H1 (cell line): Measurements from ENCODE around the gene HERC5. TPM values are rescaled to one million over a fixed set of nuclear protein-coding genes. Genes with fewer than 3 reads are reported as not detected.

Source experiments
- CTCF ChIA-PET: fragments of 300-600 bp; sonication (Branson Sonifier 250); formaldehyde crosslinking; loops from one replicate; lab custom pipeline; 2021; ENCODE audit not compliant: partially characterized antibody; lab: Charles Lee
- POLR2A ChIA-PET: fragments of 300-600 bp; sonication (Branson Sonifier 250); formaldehyde crosslinking; loops from one replicate; lab custom pipeline; 2021; ENCODE audit warnings: inconsistent platforms; ENCODE audit not compliant: partially characterized antibody; lab: Charles Lee
- DNase-seq, 2 experiments: peaks; one replicate each; pipeline versions ENCODE4 v3.0.0 to v3.0.0-alpha.2; 2010 to 2022; ENCODE audit warnings: low spot score in 2 of 2, low read depth in 1 of 2, mixed read lengths in 1 of 2
- FAIRE-seq: peaks from 2 replicates; lab custom pipeline; 2011; peaks lifted over from hg19 to GRCh38; lab: Jason Lieb, UNC
- H2AFZ ChIP-seq: 2 replicates; pipeline ENCODE4 v1.8.1; 2012; ENCODE audit warnings: low read length, inconsistent platforms
- H2AK5ac ChIP-seq: 2 replicates; pipeline ENCODE4 v1.6.1; 2013; ENCODE audit warnings: low read depth, low read length
- H2BK120ac ChIP-seq: replicated peaks from 2 replicates; pipeline ENCODE3; 2013; ENCODE audit warnings: low read depth, low read length, inconsistent platforms
- H2BK12ac ChIP-seq: 2 replicates; pipeline ENCODE4 v1.6.1; 2013; ENCODE audit warnings: low read depth, low read length
- H2BK15ac ChIP-seq: 2 replicates; pipeline ENCODE4 v1.6.1; 2013; ENCODE audit warnings: low read length
- H2BK20ac ChIP-seq: 2 replicates; pipeline ENCODE4 v1.6.1; 2013; ENCODE audit warnings: low read length
- H2BK5ac ChIP-seq: 2 replicates; pipeline ENCODE4 v1.6.1; 2013; ENCODE audit warnings: low read depth, low read length
- H3K14ac ChIP-seq: 2 replicates; pipeline ENCODE4 v1.6.1; 2013; ENCODE audit warnings: inconsistent platforms; ENCODE audit not compliant: insufficient read length
- H3K18ac ChIP-seq: 2 replicates; pipeline ENCODE4 v1.6.1; 2013; ENCODE audit warnings: low read length; ENCODE audit errors: extremely low read depth
- H3K23ac ChIP-seq: 2 replicates; pipeline ENCODE4 v1.6.1; 2013; ENCODE audit warnings: inconsistent platforms; ENCODE audit not compliant: insufficient read length
- H3K23me2 ChIP-seq: 2 replicates; pipeline ENCODE4 v1.6.1; 2013; ENCODE audit warnings: low read depth, low read length
- H3K27ac ChIP-seq: 2 replicates; pipeline ENCODE4 v1.6.1; 2011; ENCODE audit warnings: low read depth, low read length, inconsistent platforms
- H3K27me3 ChIP-seq, 4 experiments: replicated peaks in 1 of 4; 1 replicate in 1 of 4; 2 replicates in 3 of 4; pipeline versions ENCODE4 v1.6.1 to v1.8.1; 2011 to 2013; ENCODE audit warnings: low read length in 3 of 4, mild to moderate bottlenecking in 3 of 4, inconsistent platforms in 2 of 4, mixed read lengths in 2 of 4, moderate library complexity in 1 of 4; ENCODE audit not compliant: control insufficient read depth in 3 of 4, insufficient read depth in 3 of 4; ENCODE audit errors: extremely low read depth in 1 of 4
- H3K36me3 ChIP-seq, 4 experiments: 2 replicates each; pipeline versions ENCODE4 v1.6.1 to v1.8.1; 2011 to 2013; ENCODE audit warnings: mild to moderate bottlenecking in 4 of 4, low read length in 3 of 4, moderate library complexity in 2 of 4, control low read depth in 1 of 4, inconsistent platforms in 1 of 4; ENCODE audit not compliant: insufficient read depth in 4 of 4, control insufficient read depth in 2 of 4
- H3K4ac ChIP-seq: replicated peaks from 2 replicates; pipeline ENCODE3; 2013; ENCODE audit warnings: low read length, low read depth, mixed read lengths, inconsistent platforms; ENCODE audit not compliant: insufficient read length
- H3K4me1 ChIP-seq, 4 experiments: replicated peaks in 1 of 4; 1 replicate in 1 of 4; 2 replicates in 3 of 4; pipeline versions ENCODE4 v1.6.1 to v1.8.1; 2011 to 2013; ENCODE audit warnings: low read length in 3 of 4, inconsistent platforms in 2 of 4, mixed read lengths in 1 of 4; ENCODE audit not compliant: insufficient read depth in 4 of 4, control insufficient read depth in 3 of 4
- H3K4me2 ChIP-seq, 2 experiments: 2 replicates each; pipeline versions ENCODE4 v1.6.1 to v1.8.1; 2011 to 2013; ENCODE audit warnings: low read depth in 2 of 2, low read length in 2 of 2, control low read depth in 1 of 2, inconsistent platforms in 1 of 2, mild to moderate bottlenecking in 1 of 2; ENCODE audit not compliant: insufficient read depth in 1 of 2
- H3K4me3 ChIP-seq, 4 experiments: fragments of 200-600, 300-600 bp in 1 of 4; sonication (generic), shearing (Covaris generic), sonication (Bioruptor Twin) in 1 of 4; 2 replicates each; pipeline versions ENCODE4 v1.5.1 to v1.8.1; 2011 to 2016; ENCODE audit warnings: low read length in 4 of 4, low read depth in 3 of 4, control low read depth in 2 of 4, inconsistent platforms in 2 of 4, mild to moderate bottlenecking in 2 of 4, mixed read lengths in 1 of 4, moderate library complexity in 1 of 4; ENCODE audit not compliant: insufficient read depth in 2 of 4; ENCODE audit errors: extremely low read depth in 1 of 4
- H3K56ac ChIP-seq: replicated peaks from 2 replicates; pipeline ENCODE3; 2013; ENCODE audit warnings: low read depth, mild to moderate bottlenecking, mixed read lengths, low read length, inconsistent platforms; ENCODE audit not compliant: insufficient read length
- H3K79me1 ChIP-seq: 2 replicates; pipeline ENCODE4 v1.6.1; 2013; ENCODE audit warnings: low read depth, low read length, control low read depth
- H3K79me2 ChIP-seq, 2 experiments: 2 replicates each; pipeline versions ENCODE4 v1.6.1 to v1.8.1; 2012 to 2013; ENCODE audit warnings: low read length in 2 of 2, mild to moderate bottlenecking in 2 of 2, inconsistent platforms in 1 of 2; ENCODE audit not compliant: insufficient read depth in 2 of 2, control insufficient read depth in 1 of 2
- H3K9ac ChIP-seq, 4 experiments: replicated peaks in 1 of 4; 1 replicate in 1 of 4; 2 replicates in 3 of 4; pipeline versions ENCODE4 v1.6.1 to v1.8.1; 2011 to 2013; ENCODE audit warnings: low read depth in 3 of 4, low read length in 3 of 4, control low read depth in 2 of 4, mild to moderate bottlenecking in 2 of 4, moderate library complexity in 2 of 4, inconsistent platforms in 1 of 4; ENCODE audit errors: extremely low read depth in 1 of 4
- H3K9me3 ChIP-seq, 2 experiments: 2 replicates each; pipeline versions ENCODE4 v1.6.1 to v1.8.1; 2012 to 2013; ENCODE audit warnings: mild to moderate bottlenecking in 2 of 2, moderate library complexity in 2 of 2, control low read depth in 1 of 2, inconsistent platforms in 1 of 2, low read depth in 1 of 2, low read length in 1 of 2, mixed read lengths in 1 of 2; ENCODE audit not compliant: insufficient read depth in 2 of 2
- H4K20me1 ChIP-seq, 2 experiments: replicated peaks in 1 of 2; 2 replicates each; pipeline versions ENCODE3 to v1.8.1; 2011 to 2013; ENCODE audit warnings: inconsistent platforms in 2 of 2, low read length in 2 of 2, mild to moderate bottlenecking in 1 of 2; ENCODE audit not compliant: insufficient read depth in 2 of 2, control insufficient read depth in 1 of 2
- H4K5ac ChIP-seq: 2 replicates; pipeline ENCODE4 v1.6.1; 2013; ENCODE audit warnings: low read length, low read depth, mixed read lengths, inconsistent platforms; ENCODE audit not compliant: insufficient read length
- H4K8ac ChIP-seq: 2 replicates; pipeline ENCODE4 v1.8.0; 2013; ENCODE audit warnings: mild to moderate bottlenecking, moderate library complexity, low read length, inconsistent platforms; ENCODE audit not compliant: insufficient read depth; ENCODE audit errors: extremely low read depth
- H4K91ac ChIP-seq: replicated peaks from 2 replicates; pipeline ENCODE3; 2013; ENCODE audit warnings: low read length, mixed read lengths, inconsistent platforms; ENCODE audit not compliant: insufficient read length
- ATF2 ChIP-seq: IDR thresholded peaks from 2 replicates; pipeline ENCODE4 v1.6.1; 2012; ENCODE audit warnings: low read length, inconsistent platforms
- BACH1 ChIP-seq: IDR thresholded peaks from 2 replicates; pipeline ENCODE4 v1.6.1; 2012; ENCODE audit warnings: low read length, improper control_type of control experiment
- CBX5 ChIP-seq: fragments of 300-800, 300-1000 bp; sonication (generic); IDR thresholded peaks from 2 replicates; pipeline ENCODE4 v1.7.1; 2016; ENCODE audit warnings: antibody characterized with exemption, low read length, low read depth
- EZH2 ChIP-seq: fragments of 200-600 bp; sonication (generic); IDR thresholded peaks from 2 replicates; pipeline ENCODE4 v1.7.1; 2012; ENCODE audit warnings: low read depth, mild to moderate bottlenecking, moderate library complexity, low read length, inconsistent platforms; ENCODE audit not compliant: severe bottlenecking
- HDAC6 ChIP-seq: IDR thresholded peaks from one replicate; pipeline ENCODE4 v1.7.1; 2012; ENCODE audit warnings: low read depth, mild to moderate bottlenecking, inconsistent platforms, low read length, moderate library complexity
- JUND ChIP-seq: IDR thresholded peaks from 2 replicates; pipeline ENCODE4 v1.6.1; 2011; ENCODE audit warnings: mild to moderate bottlenecking, improper control_type of control experiment, low read length
- KDM1A ChIP-seq: fragments of 200-600, 300-600 bp; sonication (generic); IDR thresholded peaks from 2 replicates; pipeline ENCODE4 v1.7.1; 2016; ENCODE audit warnings: mild to moderate bottlenecking, low read length, borderline replicate concordance
- NRF1 ChIP-seq: IDR thresholded peaks from 2 replicates; pipeline ENCODE4 v1.6.1; 2011; ENCODE audit warnings: mild to moderate bottlenecking, low read depth, low read length, improper control_type of control experiment
- SIRT6 ChIP-seq: IDR thresholded peaks from one replicate; pipeline ENCODE4 v1.7.1; 2012; ENCODE audit warnings: low read length, inconsistent platforms
- TEAD4 ChIP-seq: IDR thresholded peaks from 2 replicates; pipeline ENCODE4 v1.6.1; 2012; ENCODE audit warnings: low read depth, low read length, inconsistent platforms, mixed read lengths
- YY1 ChIP-seq: IDR thresholded peaks from 2 replicates; pipeline ENCODE4 v1.6.1; 2011; ENCODE audit warnings: low read depth, mild to moderate bottlenecking, low read length
- WGBS, 2 experiments: shearing (Covaris generic) in 1 of 2; methylation state at CpG; one replicate each; pipeline versions ENCODE4 v1.1.6 to v1.1.7; 2013 to 2015; ENCODE audit warnings: low lambda C conversion rate in 2 of 2, mixed read lengths in 2 of 2, inconsistent platforms in 1 of 2, low coverage in 1 of 2, missing lambda C conversion rate in 1 of 2; ENCODE audit not compliant: insufficient replicate concordance in 2 of 2, insufficient coverage in 1 of 2, insufficient read length in 1 of 2; ENCODE audit errors: extremely low coverage in 1 of 2, missing lambda C conversion rate in 1 of 2; 5-methylcytosine and 5-hydroxymethylcytosine counted together
- polyA plus RNA-seq, 7 experiments: library from polyadenylated mRNA; depleted of rRNA in 3 of 7; stranded (reverse) in 5 of 7; unstranded in 2 of 7; fragments of >200 nt in 5 of 7; fragments of 200-250 nt in 2 of 7; gene quantifications; 1 replicate in 5 of 7; 2 replicates in 1 of 7; 4 replicates in 1 of 7; pipeline versions ENCODE4 v1.2.1 to v1.2.3, GENCODE V29; 2011 to 2013; ENCODE audit warnings: missing spikeins in 2 of 7, mixed read lengths in 2 of 7
- total RNA-seq: library from RNA; stranded (reverse); fragmentation: NEBNext Ultra II Directional; extraction: Animal tissue kit (Norgen Biotek cat#: 25700); gene quantifications from 2 replicates; pipeline ENCODE4 v1.2.1, GENCODE V29; 2021
- TF ChIP-seq, protein P1 (sequence below): IDR thresholded peaks from 2 replicates; pipeline ENCODE4 v1.6.1; 2012; ENCODE audit warnings: inconsistent platforms

HERC5 gene
- total and polyA plus RNA-seq, 2 of the 8 experiments (the other 6 are each of a cell fraction or from before 2014, with no cell fraction given): 6.6 to 20.7 TPM

DNA sequence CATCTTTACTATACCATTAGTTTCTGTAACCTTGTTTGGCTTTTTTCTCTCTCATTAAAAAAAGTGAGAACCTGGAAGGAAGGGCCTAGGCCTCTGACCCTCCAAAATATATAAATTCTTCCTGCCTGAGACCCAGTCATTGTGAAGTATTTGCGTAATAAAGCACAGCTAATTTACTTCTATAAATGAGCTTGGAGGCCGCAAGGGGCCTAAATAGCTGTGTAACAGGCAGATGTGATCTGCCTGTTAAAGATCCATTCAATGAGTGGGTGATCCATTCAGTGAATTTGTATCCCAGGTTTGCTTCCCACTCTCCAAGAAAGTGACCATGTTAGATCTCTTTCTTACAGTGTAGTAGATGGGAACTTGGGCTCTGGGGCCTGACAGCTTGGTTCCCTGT, 67.3 kb downstream of the HERC5 start:
- H3K4me3 ChIP-seq: peak overlapping the region; percentile 74 to 88 (median 79); a peak in 7 of 8 replicates
- H3K18ac ChIP-seq: no peak overlapping the region
- H3K79me2 ChIP-seq: peaks cover 0 to 23% of the 10 kb centered on the region in 2 experiments; a peak in 3 of 4 replicates
- H2AK5ac ChIP-seq: no peak overlapping the region
- POLR2A ChIA-PET: interaction anchor here (0.6 to 2.5 kb wide), 10 partner anchors 9 to 365 kb away, joined by 3 to 17 read pairs (median 3); no protein-coding TSS in a partner anchor
- no peak overlapping the region for H3K14ac ChIP-seq
- FAIRE-seq (no peak), DNase-seq (no peak)
- H4K5ac ChIP-seq: no peak overlapping the region
- no peaks in the 10 kb centered on the region for H3K79me1 ChIP-seq
- CTCF ChIA-PET: interaction anchor here (0.6 to 5.2 kb wide), 8 partner anchors 11 to 314 kb away, joined by 3 to 32 read pairs (median 4); no protein-coding TSS in a partner anchor
- no peak overlapping the region; a peak in 1 of 7 replicates for H3K9ac ChIP-seq
- WGBS, 2 experiments: 62% methylated on average over 2 of the region's 2 CpGs; no CpG with 5 or more reads in 1 of the 2 experiments
- no peaks in the 10 kb centered on the region for H3K27me3 ChIP-seq
- no peak overlapping the region for H3K27ac ChIP-seq
- H2BK20ac ChIP-seq: no peak overlapping the region
- no peak overlapping the region for H4K91ac ChIP-seq
- H4K20me1 ChIP-seq: peaks cover 3% of the 10 kb centered on the region in 2 experiments
- no peaks in the 10 kb centered on the region for H3K9me3 ChIP-seq
- H2BK12ac ChIP-seq: no peak overlapping the region
- H3K4ac ChIP-seq: no peak overlapping the region
- no peak overlapping the region for H2BK120ac ChIP-seq
- H2AFZ ChIP-seq: peak overlapping the region; percentile 79; the same call in 1 of the 2 replicates
- no peak overlapping the region for H2BK15ac ChIP-seq
- H2BK5ac ChIP-seq: no peak overlapping the region; the same call in 1 of the 2 replicates
- peaks cover 0 to 16% (median 4%) of the 10 kb centered on the region in 4 experiments; a peak in 4 of 8 replicates for H3K36me3 ChIP-seq
- no peaks in the 10 kb centered on the region for H3K23me2 ChIP-seq
- H3K56ac ChIP-seq: no peak overlapping the region
- H3K4me1 ChIP-seq: peaks cover 3 to 6% (median 4%) of the 10 kb centered on the region in 4 experiments; a peak in 6 of 7 replicates
- H3K4me2 ChIP-seq: peak overlapping the region; percentile 70 to 73
- H4K8ac ChIP-seq: no peak overlapping the region
- H3K23ac ChIP-seq: no peak overlapping the region
- TF ChIP-seq, protein P1, sequence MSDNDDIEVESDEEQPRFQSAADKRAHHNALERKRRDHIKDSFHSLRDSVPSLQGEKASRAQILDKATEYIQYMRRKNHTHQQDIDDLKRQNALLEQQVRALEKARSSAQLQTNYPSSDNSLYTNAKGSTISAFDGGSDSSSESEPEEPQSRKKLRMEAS: no peak
- TF ChIP-seq EZH2 (no peak), SIRT6 (no peak), NRF1 (no peak), CBX5 (no peak), ATF2 (no peak), YY1 (no peak), TEAD4 (no peak), BACH1 (no peak), JUND (no peak), HDAC6 (no peak), KDM1A (no peak)
